ENCODE data around the gene PAFAH2.

PAFAH2 gene

DNA sequence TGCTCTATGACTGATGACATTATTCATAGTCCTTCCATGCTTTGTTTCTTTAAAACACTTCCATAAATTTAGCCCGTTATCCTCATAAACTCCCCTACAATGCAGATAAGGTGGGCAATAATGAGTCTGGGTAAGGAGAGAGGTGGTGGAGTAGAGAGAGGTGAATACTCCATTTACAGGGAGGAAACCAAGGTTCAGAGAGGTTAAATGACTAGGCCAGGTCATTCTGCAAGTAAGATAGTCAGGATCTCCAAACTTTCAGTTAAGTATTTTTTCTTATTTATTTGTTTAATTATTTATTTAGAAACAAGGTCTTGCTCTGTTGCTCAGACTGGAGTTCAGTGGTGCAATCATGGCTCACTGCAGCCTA lies 26.1 kb downstream of the PAFAH2 start:
- peaks cover 49 to 73% of the 10 kb centered on the region in 2 donors for H3K36me3 ChIP-seq (ENCODE audit: control insufficient read depth in 1 of 2, insufficient read depth in 2 of 2, low read length in 2 of 2)
- no peak overlapping the region for H3K4me3 ChIP-seq (ENCODE audit: low read depth in 1 of 2, low read length in 2 of 2)
- no peaks in the 10 kb centered on the region for H3K4me1 ChIP-seq (ENCODE audit: control insufficient read depth in 1 of 2, insufficient read depth in 2 of 2, low read length in 2 of 2)
- no peak overlapping the region for H3K27ac ChIP-seq (ENCODE audit: low read length)
- no peaks in the 10 kb centered on the region for H3K9me3 ChIP-seq (ENCODE audit: control insufficient read depth in 1 of 2, low read length in 2 of 2)
- H3K27me3 ChIP-seq (ENCODE audit: low read depth, low read length): no peaks in the 10 kb centered on the region

DNA sequence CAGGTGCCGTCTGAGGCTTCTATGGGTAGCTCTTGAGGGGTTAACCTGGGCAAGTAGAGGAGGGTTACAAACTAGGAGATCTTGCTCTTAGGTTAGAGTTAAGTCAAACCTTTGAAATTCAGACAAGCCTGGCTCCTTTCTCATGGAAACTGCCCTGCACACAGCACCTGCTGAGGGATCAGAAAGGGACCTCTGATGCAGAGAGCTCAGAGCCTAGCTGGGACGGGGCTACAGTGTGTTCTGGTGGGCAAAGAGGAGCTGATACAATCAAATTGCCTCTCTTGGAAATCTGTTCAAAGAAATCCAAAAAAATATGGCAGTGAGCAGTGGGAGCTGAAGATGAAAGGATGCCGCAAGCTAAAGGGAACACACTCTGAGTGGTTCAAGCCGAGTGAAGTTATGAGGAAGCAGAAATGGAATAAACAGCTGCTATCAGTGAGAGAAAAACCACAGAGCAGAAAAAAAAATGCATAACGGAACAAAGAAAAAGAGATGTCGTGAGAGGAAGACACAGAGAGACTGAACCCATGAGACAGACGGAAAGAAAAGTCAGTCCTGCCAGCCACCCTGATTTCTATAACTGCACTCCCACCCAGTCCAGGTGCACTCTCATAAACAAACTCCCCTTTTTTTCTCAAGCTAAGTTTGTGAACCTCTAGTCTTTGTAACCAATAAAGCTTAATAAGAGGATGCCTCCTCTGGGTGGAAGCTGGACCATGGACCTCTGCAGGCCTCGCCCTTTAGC lies 26.6 kb downstream of the PAFAH2 start:
- Histone ChIP-seq H3K9me3 (ENCODE audit: control insufficient read depth in 1 of 2, low read length in 2 of 2) (no peaks in the 10 kb centered on the region), H3K4me1 (ENCODE audit: control insufficient read depth in 1 of 2, insufficient read depth in 2 of 2, low read length in 2 of 2) (no peaks in the 10 kb centered on the region), H3K4me3 (ENCODE audit: low read depth in 1 of 2, low read length in 2 of 2) (no peak overlapping the region), H3K27me3 (ENCODE audit: low read depth, low read length) (no peaks in the 10 kb centered on the region), H3K36me3 (ENCODE audit: control insufficient read depth in 1 of 2, insufficient read depth in 2 of 2, low read length in 2 of 2) (peaks cover 45 to 68% of the 10 kb centered on the region in 2 donors), H3K27ac (ENCODE audit: low read length) (no peak overlapping the region)

DNA sequence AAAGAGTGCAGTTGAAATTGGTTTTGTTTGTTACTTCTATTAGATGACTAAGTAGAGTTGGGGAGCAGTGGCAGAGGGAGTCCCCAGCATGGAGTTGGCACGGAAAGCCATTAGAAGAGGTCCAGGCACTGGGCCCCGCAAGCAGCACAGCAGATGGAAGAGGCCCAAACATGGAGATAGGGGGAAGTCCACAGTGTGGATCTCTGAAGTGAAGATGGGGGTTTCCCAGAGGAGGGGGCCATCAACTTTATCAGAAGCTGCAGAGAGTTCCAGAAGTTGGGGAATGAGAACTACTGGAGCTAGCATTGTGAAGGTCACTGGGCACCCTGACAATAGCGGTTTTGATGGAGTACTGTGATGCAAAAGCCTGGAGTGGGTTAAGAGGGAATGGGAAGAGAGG lies 30.6 kb downstream of the PAFAH2 start:
- H3K27ac ChIP-seq (ENCODE audit: low read length): no peak overlapping the region
- peaks cover 19 to 50% of the 10 kb centered on the region in 2 donors for H3K36me3 ChIP-seq (ENCODE audit: control insufficient read depth in 1 of 2, insufficient read depth in 2 of 2, low read length in 2 of 2)
- H3K4me1 ChIP-seq (ENCODE audit: control insufficient read depth in 1 of 2, insufficient read depth in 2 of 2, low read length in 2 of 2): no peaks in the 10 kb centered on the region
- no peak overlapping the region for H3K4me3 ChIP-seq (ENCODE audit: low read depth in 1 of 2, low read length in 2 of 2)
- no peaks in the 10 kb centered on the region for H3K9me3 ChIP-seq (ENCODE audit: control insufficient read depth in 1 of 2, low read length in 2 of 2)
- H3K27me3 ChIP-seq (ENCODE audit: low read depth, low read length): no peaks in the 10 kb centered on the region

DNA sequence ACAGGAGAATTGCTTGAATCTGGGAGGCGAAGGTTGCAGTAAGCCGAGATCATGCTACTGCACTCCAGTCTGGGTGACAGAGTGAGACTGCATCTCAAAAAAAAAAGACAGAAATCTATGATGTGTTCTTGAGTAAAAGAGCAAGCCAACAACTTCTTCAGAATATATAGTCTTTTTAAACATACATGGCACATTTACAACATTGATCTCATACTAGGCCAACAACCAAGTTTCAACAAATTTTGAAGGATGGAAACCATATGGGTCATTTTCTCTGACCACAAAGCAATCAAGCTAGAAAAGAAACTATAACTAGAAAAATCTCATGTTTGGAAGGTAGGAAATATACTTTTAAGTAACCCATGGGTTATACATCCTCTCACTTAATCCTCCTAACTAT lies 38.3 kb downstream of the PAFAH2 start:
- Histone ChIP-seq H3K27me3 (ENCODE audit: low read depth, low read length) (no peaks in the 10 kb centered on the region), H3K27ac (ENCODE audit: low read length) (no peak overlapping the region), H3K36me3 (ENCODE audit: control insufficient read depth in 1 of 2, insufficient read depth in 2 of 2, low read length in 2 of 2) (peaks cover 23 to 54% of the 10 kb centered on the region in 2 donors), H3K4me1 (ENCODE audit: control insufficient read depth in 1 of 2, insufficient read depth in 2 of 2, low read length in 2 of 2) (peaks cover 0 to 3% of the 10 kb centered on the region in 2 donors), H3K9me3 (ENCODE audit: control insufficient read depth in 1 of 2, low read length in 2 of 2) (no peaks in the 10 kb centered on the region), H3K4me3 (ENCODE audit: low read depth in 1 of 2, low read length in 2 of 2) (no peak overlapping the region)

DNA sequence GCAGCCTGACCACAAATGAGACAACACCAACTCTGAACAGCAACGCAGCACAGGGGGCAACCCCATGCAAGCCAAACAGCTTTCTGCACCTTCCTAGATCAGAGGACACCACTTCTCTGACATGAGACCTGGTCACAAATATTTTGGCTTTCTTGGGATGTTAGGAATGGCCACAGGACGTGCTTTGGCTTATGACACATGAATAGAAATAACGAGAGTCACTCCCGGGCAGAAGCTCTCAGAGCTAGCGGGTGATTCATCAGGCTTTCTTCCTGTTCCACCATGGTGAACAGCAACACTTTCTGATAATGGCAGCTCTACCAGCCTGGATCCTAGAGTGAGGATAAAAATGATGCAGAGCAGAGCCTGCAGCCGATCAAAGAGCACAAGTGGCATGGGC lies 39.4 kb downstream of the PAFAH2 start:
- Histone ChIP-seq H3K4me3 (ENCODE audit: low read depth in 1 of 2, low read length in 2 of 2) (no peak overlapping the region), H3K27ac (ENCODE audit: low read length) (no peak overlapping the region), H3K36me3 (ENCODE audit: control insufficient read depth in 1 of 2, insufficient read depth in 2 of 2, low read length in 2 of 2) (peaks cover 19 to 45% of the 10 kb centered on the region in 2 donors), H3K27me3 (ENCODE audit: low read depth, low read length) (no peaks in the 10 kb centered on the region), H3K4me1 (ENCODE audit: control insufficient read depth in 1 of 2, insufficient read depth in 2 of 2, low read length in 2 of 2) (peaks cover 0 to 6% of the 10 kb centered on the region in 2 donors), H3K9me3 (ENCODE audit: control insufficient read depth in 1 of 2, low read length in 2 of 2) (no peaks in the 10 kb centered on the region)

DNA sequence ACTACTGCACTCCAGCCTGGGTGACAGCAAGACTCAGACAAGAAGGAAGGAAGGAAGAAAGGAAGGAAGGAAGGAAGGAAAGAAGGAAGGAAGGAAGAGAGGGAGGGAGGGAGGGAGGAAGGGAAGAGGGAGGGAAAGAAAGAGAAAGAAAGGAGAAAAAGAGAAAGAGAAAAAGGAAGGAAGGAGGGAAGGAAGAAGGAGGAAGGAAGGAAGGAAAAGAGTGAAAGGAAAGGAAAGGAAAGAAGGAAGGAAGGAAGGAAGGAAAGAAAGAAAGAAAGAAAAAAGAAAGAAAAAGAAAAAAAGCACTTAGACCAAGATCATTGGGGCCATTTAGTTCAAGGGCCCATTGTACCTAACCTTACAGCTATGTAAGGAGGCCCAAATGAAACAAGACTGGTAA lies 42.3 kb downstream of the PAFAH2 start:
- Histone ChIP-seq H3K4me1 (ENCODE audit: control insufficient read depth in 1 of 2, insufficient read depth in 2 of 2, low read length in 2 of 2) (peaks cover 0 to 17% of the 10 kb centered on the region in 2 donors), H3K36me3 (ENCODE audit: control insufficient read depth in 1 of 2, insufficient read depth in 2 of 2, low read length in 2 of 2) (peaks cover 7 to 23% of the 10 kb centered on the region in 2 donors), H3K4me3 (ENCODE audit: low read depth in 1 of 2, low read length in 2 of 2) (no peak overlapping the region), H3K27me3 (ENCODE audit: low read depth, low read length) (no peaks in the 10 kb centered on the region), H3K9me3 (ENCODE audit: control insufficient read depth in 1 of 2, low read length in 2 of 2) (no peaks in the 10 kb centered on the region), H3K27ac (ENCODE audit: low read length) (no peak overlapping the region)

DNA sequence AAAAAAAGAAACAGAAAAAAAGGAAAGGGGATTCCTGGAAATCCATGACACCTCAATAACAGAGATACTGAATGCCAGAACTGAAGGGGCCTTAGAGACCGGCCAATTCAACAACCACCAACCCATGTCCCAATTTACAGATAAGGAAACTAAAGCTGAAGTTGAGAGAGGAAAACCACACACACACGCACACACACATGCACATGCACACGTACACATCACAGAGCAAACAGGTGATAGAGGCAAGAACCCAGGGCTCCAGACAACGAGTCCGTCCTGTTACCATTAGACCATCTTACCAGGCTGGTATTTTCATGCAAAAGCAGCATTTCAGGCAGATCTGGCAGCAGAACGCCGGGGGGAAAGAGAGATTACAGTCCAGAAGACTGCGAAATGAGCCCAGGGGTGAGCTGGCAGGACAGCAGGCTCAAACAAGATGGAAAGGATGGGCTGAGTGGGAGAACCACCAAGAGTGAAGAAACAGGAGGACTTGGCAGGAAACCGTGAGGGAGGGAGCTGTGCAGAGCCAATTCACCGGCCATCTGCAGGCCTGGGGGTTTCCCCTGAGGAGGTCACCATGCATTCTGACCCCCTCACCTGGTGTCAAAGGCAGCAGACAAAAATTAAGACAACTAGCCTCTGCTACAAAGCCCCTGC lies 43.5 kb downstream of the PAFAH2 start:
- Histone ChIP-seq H3K27ac (ENCODE audit: low read length) (no peak overlapping the region), H3K4me1 (ENCODE audit: control insufficient read depth in 1 of 2, insufficient read depth in 2 of 2, low read length in 2 of 2) (peaks cover 0 to 17% of the 10 kb centered on the region in 2 donors), H3K4me3 (ENCODE audit: low read depth in 1 of 2, low read length in 2 of 2) (no peak overlapping the region), H3K9me3 (ENCODE audit: control insufficient read depth in 1 of 2, low read length in 2 of 2) (no peaks in the 10 kb centered on the region), H3K27me3 (ENCODE audit: low read depth, low read length) (no peaks in the 10 kb centered on the region), H3K36me3 (ENCODE audit: control insufficient read depth in 1 of 2, insufficient read depth in 2 of 2, low read length in 2 of 2) (peaks cover 0 to 14% of the 10 kb centered on the region in 2 donors)

DNA sequence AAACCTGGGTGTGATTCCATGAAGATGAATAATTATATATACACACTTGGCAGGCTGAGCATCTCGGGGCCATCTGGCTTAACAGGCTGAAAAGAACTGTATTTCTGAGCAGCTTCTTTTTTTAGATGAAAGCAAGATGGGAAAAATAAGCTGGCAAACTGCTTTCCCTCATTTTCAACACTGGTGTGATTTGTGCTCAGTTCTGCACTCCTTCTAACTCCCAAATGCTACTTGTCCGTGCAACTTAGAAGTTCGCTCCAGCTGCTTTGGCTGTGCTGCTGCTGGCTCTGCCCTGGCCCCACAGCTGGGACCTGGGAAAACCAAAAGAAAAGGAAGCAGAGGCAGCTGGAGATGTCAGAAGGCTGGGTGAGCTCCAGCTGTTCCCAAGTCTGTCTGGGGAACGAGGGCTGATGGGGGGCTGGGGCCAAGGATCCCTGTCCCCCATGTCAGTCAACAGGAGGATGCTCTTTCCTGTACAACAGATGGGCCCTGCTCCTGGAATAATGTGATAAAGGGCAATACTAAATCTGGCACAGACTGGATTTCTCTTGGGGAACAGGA lies 44.9 kb downstream of the PAFAH2 start:
- Histone ChIP-seq H3K27ac (ENCODE audit: low read length) (no peak overlapping the region), H3K36me3 (ENCODE audit: control insufficient read depth in 1 of 2, insufficient read depth in 2 of 2, low read length in 2 of 2) (no peaks in the 10 kb centered on the region), H3K9me3 (ENCODE audit: control insufficient read depth in 1 of 2, low read length in 2 of 2) (no peaks in the 10 kb centered on the region), H3K27me3 (ENCODE audit: low read depth, low read length) (no peaks in the 10 kb centered on the region), H3K4me3 (ENCODE audit: low read depth in 1 of 2, low read length in 2 of 2) (no peak overlapping the region), H3K4me1 (ENCODE audit: control insufficient read depth in 1 of 2, insufficient read depth in 2 of 2, low read length in 2 of 2) (peaks cover 0 to 17% of the 10 kb centered on the region in 2 donors)

DNA sequence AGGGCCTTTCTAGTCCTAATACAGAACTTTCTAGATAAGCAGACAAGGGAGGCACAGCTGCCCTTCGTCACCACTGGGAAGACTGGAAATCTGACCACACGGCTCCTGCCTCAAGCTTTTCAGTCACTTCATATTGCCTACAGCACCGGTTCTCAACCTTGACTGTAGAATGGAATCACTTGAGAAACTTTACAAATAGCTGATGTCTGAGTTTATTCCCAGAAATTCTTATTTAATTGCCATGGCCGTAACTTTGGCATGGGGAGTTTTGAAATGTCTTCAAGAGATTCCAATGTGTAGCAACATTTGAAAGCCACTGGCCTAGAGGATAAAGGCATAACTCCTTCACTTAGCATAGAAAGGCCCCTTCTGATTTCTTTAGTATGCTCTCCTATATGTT lies 49.2 kb downstream of the PAFAH2 start:
- peaks cover 0 to 11% of the 10 kb centered on the region in 2 donors for H3K4me1 ChIP-seq (ENCODE audit: control insufficient read depth in 1 of 2, insufficient read depth in 2 of 2, low read length in 2 of 2)
- H3K27me3 ChIP-seq (ENCODE audit: low read depth, low read length): no peaks in the 10 kb centered on the region
- no peak overlapping the region for H3K27ac ChIP-seq (ENCODE audit: low read length)
- no peaks in the 10 kb centered on the region for H3K9me3 ChIP-seq (ENCODE audit: control insufficient read depth in 1 of 2, low read length in 2 of 2)
- H3K4me3 ChIP-seq (ENCODE audit: low read depth in 1 of 2, low read length in 2 of 2): no peak overlapping the region
- H3K36me3 ChIP-seq (ENCODE audit: control insufficient read depth in 1 of 2, insufficient read depth in 2 of 2, low read length in 2 of 2): no peaks in the 10 kb centered on the region

DNA sequence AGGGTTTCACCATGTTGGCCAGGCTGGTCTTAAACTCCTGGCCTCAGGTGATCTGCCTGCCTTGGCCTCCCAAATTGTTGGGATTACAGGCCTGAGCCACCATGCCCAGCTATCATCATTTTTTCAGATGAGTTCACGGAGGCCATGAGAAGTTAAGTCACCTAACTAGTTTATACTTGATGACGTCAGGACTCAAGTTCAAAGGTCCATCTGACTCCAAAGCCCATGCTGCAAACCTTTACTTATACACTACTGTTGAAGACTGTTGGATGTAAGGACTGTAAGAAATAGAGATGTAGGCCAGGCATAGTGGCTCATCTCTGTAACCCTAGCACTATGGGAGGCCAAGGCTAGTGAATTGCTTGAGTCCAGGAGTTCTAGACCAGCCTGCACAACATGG lies 50.8 kb downstream of the PAFAH2 start:
- Histone ChIP-seq H3K4me1 (ENCODE audit: control insufficient read depth in 1 of 2, insufficient read depth in 2 of 2, low read length in 2 of 2) (no peaks in the 10 kb centered on the region), H3K27me3 (ENCODE audit: low read depth, low read length) (no peaks in the 10 kb centered on the region), H3K4me3 (ENCODE audit: low read depth in 1 of 2, low read length in 2 of 2) (no peak overlapping the region), H3K36me3 (ENCODE audit: control insufficient read depth in 1 of 2, insufficient read depth in 2 of 2, low read length in 2 of 2) (no peaks in the 10 kb centered on the region), H3K9me3 (ENCODE audit: control insufficient read depth in 1 of 2, low read length in 2 of 2) (no peaks in the 10 kb centered on the region), H3K27ac (ENCODE audit: low read length) (no peak overlapping the region)

DNA sequence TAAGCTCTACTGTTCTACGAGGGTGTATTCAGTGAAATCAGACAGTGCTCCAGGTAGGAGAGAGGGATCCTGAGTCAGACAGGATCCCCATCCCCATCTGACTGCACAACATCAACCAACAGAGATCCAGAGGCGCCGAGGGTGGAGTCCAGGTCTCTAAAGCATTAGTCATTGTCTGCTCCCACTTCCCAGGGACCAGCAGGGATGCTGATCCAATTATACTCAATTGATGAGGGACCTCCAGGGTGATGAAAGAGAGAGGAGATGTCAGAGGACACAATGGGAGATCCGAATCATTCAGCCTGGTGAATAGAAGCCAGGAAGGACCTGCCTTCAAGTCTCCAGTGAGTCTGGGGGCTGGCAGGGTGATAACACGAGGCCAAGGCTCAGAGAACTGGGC lies 52.1 kb downstream of the PAFAH2 start:
- Histone ChIP-seq H3K27me3 (ENCODE audit: low read depth, low read length) (no peaks in the 10 kb centered on the region), H3K9me3 (ENCODE audit: control insufficient read depth in 1 of 2, low read length in 2 of 2) (no peaks in the 10 kb centered on the region), H3K4me3 (ENCODE audit: low read depth in 1 of 2, low read length in 2 of 2) (no peak overlapping the region), H3K4me1 (ENCODE audit: control insufficient read depth in 1 of 2, insufficient read depth in 2 of 2, low read length in 2 of 2) (no peaks in the 10 kb centered on the region), H3K27ac (ENCODE audit: low read length) (no peak overlapping the region), H3K36me3 (ENCODE audit: control insufficient read depth in 1 of 2, insufficient read depth in 2 of 2, low read length in 2 of 2) (no peaks in the 10 kb centered on the region)
